Motor neuron (in vitro differentiated cells): ENCODE measurements around the gene LPCAT2. TPM values are rescaled to one million over a fixed set of nuclear protein-coding genes. Genes with fewer than 3 reads are reported as not detected.

Experiments
- ATAC-seq, 8 experiments: fragments of 200-7000 bp; cut with Tn5 transposase; replicated peaks in 6 of 8; 2 replicates each; pipeline ENCODE4 v1.8.0; 2021; ENCODE audit warnings: mild to moderate bottlenecking in 8 of 8, moderate library complexity in 8 of 8
- H3K27ac ChIP-seq, 2 donors: fragments of 250-450 bp; sonication (Bioruptor Pico); 2 replicates each; pipeline ENCODE4 v1.9.0; 2021; ENCODE audit warnings: antibody characterized with exemption in 2 of 2, mild to moderate bottlenecking in 2 of 2, moderate library complexity in 1 of 2
- H3K4me1 ChIP-seq, 2 donors: fragments of 250-450 bp; sonication (Bioruptor Pico); replicated peaks in 1 of 2; 2 replicates each; pipeline ENCODE4 v1.6.1; 2021; ENCODE audit warnings: antibody characterized with exemption in 2 of 2, mild to moderate bottlenecking in 2 of 2, moderate library complexity in 1 of 2
- H3K4me3 ChIP-seq, 5 donors: fragments of 250-450 bp; sonication (Bioruptor Pico); 2 replicates each; pipeline ENCODE4 v1.9.0; 2021; ENCODE audit warnings: antibody characterized with exemption in 5 of 5, mild to moderate bottlenecking in 5 of 5, moderate library complexity in 4 of 5
- WGBS, 10 experiments: fragments of 450-650 bp; shearing (Covaris generic); methylation state at CpG; one replicate each; pipeline ENCODE4 v1.0.0; 2022; 5-methylcytosine and 5-hydroxymethylcytosine counted together
- in situ Hi-C, 9 experiments: fragments of 400-800 bp; cut with MboI; loops; one replicate each; pipeline ENCODE4 v1.15.0; 2021; ENCODE audit warnings: low sequenced_read_pairs in 9 of 9, low pct_unique_long_range_greater_than_20kb in 2 of 9; ENCODE audit not compliant: unreplicated experiment in 9 of 9
- total RNA-seq, 8 experiments: library from RNA; unstranded; fragments of 300-600 nt; gene quantifications; 2 replicates each; pipeline versions ENCODE4 v1.2.3 to v1.2.4, GENCODE V29; 2022

LPCAT2 gene
- total RNA-seq, 8 experiments from 2014 or later, result 0.92 to 16.1 (median 2.7) TPM

- peaks cover 0 to 31% of the 10 kb centered on the region in 2 donors for H3K4me1 ChIP-seq
- H3K27ac ChIP-seq, result no peak overlapping the region
- no peak for ATAC-seq
- H3K4me3 ChIP-seq, result no peak overlapping the region
- 33 to 93% (median 62%) methylated on average over 1 to 3 of the region's 3 CpGs; no CpG with 5 or more reads in 4 of the 10 experiments for WGBS, 10 experiments
- in situ Hi-C loops, result no loop called here
These were observed 9.6 kb upstream of the LPCAT2 start for GRCh38 chr16:55499281-55499680.

GRCh38 chr16:55499951-55500529 lies 8.8 kb upstream of the LPCAT2 start:
- in situ Hi-C loops, result no loop called here
- Histone ChIP-seq H3K27ac (peak overlapping the region in 1 of 2 donors; percentile 48), H3K4me1 (peaks cover 0 to 28% of the 10 kb centered on the region in 2 donors), H3K4me3 (no peak overlapping the region)
- peak; percentile 9 to 79 (median 62) for ATAC-seq
- WGBS, 10 experiments, result 7 to 83% (median 51%) methylated on average over 1 to 7 of the region's 10 CpGs; no CpG with 5 or more reads in 4 of the 10 experiments

DNA sequence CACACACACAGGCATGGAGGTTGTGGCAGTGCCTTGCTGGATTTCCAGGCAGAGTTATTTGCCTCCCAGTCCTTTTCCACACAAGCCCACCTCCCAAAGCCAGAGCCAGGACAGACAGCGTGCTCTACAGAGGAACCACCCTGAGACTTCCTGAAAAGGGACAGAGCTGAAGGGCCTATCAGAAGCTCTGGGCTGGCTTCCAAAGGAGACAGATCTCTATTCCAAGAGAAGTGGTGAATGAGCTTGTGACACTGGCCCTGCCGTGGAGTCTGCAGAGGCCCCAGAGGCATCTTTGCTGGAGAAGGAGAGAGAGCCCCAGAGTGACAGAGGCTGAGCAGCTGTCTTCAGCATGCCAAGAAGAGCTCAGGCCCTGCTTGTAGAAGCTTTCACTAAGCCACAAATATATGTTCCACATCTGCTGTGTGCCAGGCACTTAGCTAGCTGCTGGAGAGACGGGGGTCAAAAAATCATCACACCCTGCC lies 8.3 kb upstream of the LPCAT2 start:
- peaks cover 0 to 25% of the 10 kb centered on the region in 2 donors for H3K4me1 ChIP-seq
- H3K4me3 ChIP-seq, result no peak overlapping the region
- WGBS, 10 experiments, result 17 to 100% (median 21%) methylated on average over 1 to 2 of the region's 3 CpGs; no CpG with 5 or more reads in 5 of the 10 experiments
- peak in 7 of 8 experiments; percentile 9 to 61 (median 52) for ATAC-seq
- peak overlapping the region in 1 of 2 donors; percentile 48 for H3K27ac ChIP-seq
- in situ Hi-C loops, result no loop called here

- WGBS, 10 experiments, result 67 to 100% (median 93%) methylated on average over 1 to 7 of the region's 9 CpGs; no CpG with 5 or more reads in 2 of the 10 experiments
- Histone ChIP-seq H3K27ac (no peak overlapping the region), H3K4me1 (peaks cover 0 to 25% of the 10 kb centered on the region in 2 donors), H3K4me3 (no peak overlapping the region)
- in situ Hi-C loops, result no loop called here
- no peak for ATAC-seq
These were observed 7.1 kb upstream of the LPCAT2 start for GRCh38 chr16:55501549-55502322.

GRCh38 chr16:55502801-55503366 lies 6.0 kb upstream of the LPCAT2 start:
- in situ Hi-C loops, result no loop called here
- Histone ChIP-seq H3K4me1 (peaks cover 0 to 25% of the 10 kb centered on the region in 2 donors), H3K4me3 (no peak overlapping the region), H3K27ac (no peak overlapping the region)
- 0 to 70% (median 33%) methylated on average over 1 to 3 of the region's 13 CpGs; no CpG with 5 or more reads in 5 of the 10 experiments for WGBS, 10 experiments
- ATAC-seq, result peak in 7 of 8 experiments; percentile 12 to 75 (median 55)

DNA sequence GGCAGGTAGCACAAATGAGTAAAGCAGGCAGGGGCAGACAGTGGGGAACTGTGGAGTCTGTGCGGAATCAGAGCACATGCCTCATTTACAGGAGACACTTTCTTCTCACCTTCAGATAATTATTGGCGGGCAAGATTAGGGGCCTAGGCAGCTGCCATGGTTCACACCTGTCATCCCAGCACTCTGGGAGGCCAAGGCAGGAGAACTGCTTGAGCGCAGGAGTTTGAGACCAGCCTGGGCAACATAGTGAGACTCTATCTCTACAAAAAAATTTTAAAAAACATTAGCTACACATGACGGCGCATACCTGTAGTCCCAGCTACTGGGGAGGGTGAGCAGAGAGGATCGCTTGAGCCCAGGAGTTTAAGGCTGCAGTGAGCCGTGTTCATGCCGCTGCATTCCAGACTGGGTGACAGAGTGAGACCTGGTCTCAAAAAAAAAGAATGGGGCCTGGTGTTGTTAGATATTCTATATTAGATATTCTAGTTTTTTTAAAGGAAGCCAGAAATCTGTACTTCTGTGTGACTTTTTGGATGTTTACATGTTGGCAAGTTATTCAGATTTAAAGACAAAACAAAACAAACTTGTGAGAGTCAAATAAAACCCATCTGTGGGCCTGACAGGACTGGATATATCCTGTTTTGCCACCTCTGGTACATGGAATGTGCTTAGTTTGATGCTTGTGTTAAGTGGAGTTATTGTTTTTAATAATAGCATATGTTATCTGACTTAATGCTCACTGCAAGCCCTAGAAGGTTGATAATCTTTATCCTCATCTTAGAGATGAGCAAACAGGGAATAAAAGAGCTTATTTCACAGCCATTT lies 4.9 kb upstream of the LPCAT2 start:
- H3K4me3 ChIP-seq, result no peak overlapping the region
- no peak for ATAC-seq
- no peak overlapping the region for H3K27ac ChIP-seq
- H3K4me1 ChIP-seq, result peaks cover 0 to 25% of the 10 kb centered on the region in 2 donors
- in situ Hi-C loops, result no loop called here
- WGBS, 10 experiments, result 95 to 100% (median 99%) methylated on average over 1 to 8 of the region's 8 CpGs; no CpG with 5 or more reads in 2 of the 10 experiments

DNA sequence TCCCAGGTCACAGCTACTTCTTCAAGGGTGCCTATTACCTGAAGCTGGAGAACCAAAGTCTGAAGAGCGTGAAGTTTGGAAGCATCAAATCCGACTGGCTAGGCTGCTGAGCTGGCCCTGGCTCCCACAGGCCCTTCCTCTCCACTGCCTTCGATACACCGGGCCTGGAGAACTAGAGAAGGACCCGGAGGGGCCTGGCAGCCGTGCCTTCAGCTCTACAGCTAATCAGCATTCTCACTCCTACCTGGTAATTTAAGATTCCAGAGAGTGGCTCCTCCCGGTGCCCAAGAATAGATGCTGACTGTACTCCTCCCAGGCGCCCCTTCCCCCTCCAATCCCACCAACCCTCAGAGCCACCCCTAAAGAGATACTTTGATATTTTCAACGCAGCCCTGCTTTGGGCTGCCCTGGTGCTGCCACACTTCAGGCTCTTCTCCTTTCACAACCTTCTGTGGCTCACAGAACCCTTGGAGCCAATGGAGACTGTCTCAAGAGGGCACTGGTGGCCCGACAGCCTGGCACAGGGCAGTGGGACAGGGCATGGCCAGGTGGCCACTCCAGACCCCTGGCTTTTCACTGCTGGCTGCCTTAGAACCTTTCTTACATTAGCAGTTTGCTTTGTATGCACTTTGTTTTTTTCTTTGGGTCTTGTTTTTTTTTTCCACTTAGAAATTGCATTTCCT lies 3.4 kb upstream of the LPCAT2 start:
- H3K4me3 ChIP-seq, result no peak overlapping the region
- no peak overlapping the region for H3K27ac ChIP-seq
- ATAC-seq, result no peak
- in situ Hi-C loops, result no loop called here
- 80 to 100% (median 92%) methylated on average over 1 to 5 of the region's 10 CpGs; no CpG with 5 or more reads in 3 of the 10 experiments for WGBS, 10 experiments
- peaks cover 0 to 20% of the 10 kb centered on the region in 2 donors for H3K4me1 ChIP-seq

DNA sequence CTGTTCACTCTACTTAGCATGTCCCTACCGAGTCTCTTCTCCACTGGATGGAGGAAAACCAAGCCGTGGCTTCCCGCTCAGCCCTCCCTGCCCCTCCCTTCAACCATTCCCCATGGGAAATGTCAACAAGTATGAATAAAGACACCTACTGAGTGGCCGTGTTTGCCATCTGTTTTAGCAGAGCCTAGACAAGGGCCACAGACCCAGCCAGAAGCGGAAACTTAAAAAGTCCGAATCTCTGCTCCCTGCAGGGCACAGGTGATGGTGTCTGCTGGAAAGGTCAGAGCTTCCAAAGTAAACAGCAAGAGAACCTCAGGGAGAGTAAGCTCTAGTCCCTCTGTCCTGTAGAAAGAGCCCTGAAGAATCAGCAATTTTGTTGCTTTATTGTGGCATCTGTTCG lies 2.8 kb upstream of the LPCAT2 start:
- no peak for ATAC-seq
- peaks cover 0 to 16% of the 10 kb centered on the region in 2 donors for H3K4me1 ChIP-seq
- WGBS, 10 experiments, result 60 to 100% (median 80%) methylated on average over 1 to 6 of the region's 7 CpGs; no CpG with 5 or more reads in 1 of the 10 experiments
- in situ Hi-C loops, result no loop called here
- H3K27ac ChIP-seq, result no peak overlapping the region
- H3K4me3 ChIP-seq, result no peak overlapping the region

- in situ Hi-C loops, result no loop called here
- H3K4me3 ChIP-seq, result no peak overlapping the region
- no peak for ATAC-seq
- peaks cover 0 to 16% of the 10 kb centered on the region in 2 donors for H3K4me1 ChIP-seq
- 0 to 100% (median 82%) methylated on average over 1 to 3 of the region's 4 CpGs; no CpG with 5 or more reads in 6 of the 10 experiments for WGBS, 10 experiments
- no peak overlapping the region for H3K27ac ChIP-seq
These were observed 2.2 kb upstream of the LPCAT2 start for GRCh38 chr16:55506708-55507107.

DNA sequence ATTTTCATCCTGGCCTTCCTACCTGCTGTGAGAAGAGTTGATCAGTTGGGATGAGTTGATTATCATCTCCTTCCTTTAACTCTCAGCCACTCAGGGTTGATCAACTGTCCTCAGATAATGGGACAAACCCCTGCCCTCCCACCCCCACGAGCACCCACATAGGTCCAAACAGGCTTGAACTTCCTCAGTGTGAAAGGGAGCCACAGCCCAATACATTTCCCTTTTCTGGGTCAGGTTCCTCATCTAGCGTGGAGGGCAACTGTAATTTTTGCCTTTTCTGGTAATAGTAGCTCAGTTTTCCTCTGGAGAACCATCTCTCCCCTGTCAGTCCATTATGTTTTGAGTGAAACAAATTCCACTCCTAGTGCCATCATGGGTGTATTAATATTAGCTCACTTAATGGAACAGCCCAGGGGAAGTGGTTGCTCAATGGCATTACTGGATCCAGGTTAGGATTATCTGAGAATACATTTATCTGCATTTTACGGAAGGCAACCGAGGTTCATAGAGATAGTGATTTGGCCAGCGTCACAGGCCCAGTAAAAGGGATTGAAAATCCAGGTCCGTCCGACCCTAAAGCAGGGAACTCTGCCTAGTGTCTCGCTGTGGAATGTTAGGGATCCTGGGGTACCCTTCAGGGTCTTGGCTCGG lies 476 bp upstream of the LPCAT2 start:
- Histone ChIP-seq H3K27ac (no peak overlapping the region), H3K4me3 (peak overlapping the region in 3 of 5 donors; percentile 52 to 75 (median 59)), H3K4me1 (peaks cover 0 to 7% of the 10 kb centered on the region in 2 donors)
- WGBS, 10 experiments, result 66 to 100% (median 92%) methylated on average over 1 to 6 of the region's 9 CpGs; no CpG with 5 or more reads in 4 of the 10 experiments
- in situ Hi-C loops, result no loop called here
- ATAC-seq, result no peak

DNA sequence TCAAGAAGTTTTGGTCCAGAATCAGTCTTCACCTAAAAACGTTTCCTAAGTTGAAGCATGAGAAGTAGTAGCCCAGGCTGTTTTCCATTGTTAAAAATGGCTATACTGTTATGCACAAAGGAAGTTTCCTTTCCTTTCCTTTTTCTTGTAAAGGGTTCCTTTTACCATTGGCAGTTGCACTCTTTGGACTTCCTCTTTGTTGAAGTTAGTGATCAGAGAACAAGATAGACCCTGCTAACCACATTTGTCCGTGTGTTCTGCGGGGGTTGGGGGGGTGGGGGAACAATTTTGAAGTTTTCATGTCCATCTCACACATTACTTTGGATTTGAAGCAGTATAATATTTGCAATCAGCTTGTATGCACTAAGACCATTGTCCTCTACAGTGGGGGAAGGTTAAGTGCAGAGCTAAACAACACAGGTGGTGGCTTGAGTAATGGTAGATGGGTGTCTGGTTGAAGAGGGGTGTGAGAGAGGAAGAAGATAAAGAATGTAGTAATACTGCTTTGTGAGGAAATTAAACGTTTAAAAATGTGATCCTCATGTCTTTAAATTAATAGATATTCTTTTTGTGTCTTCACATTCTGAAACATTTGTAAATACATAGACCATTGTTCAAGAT lies 1.4 kb downstream of the LPCAT2 start:
- H3K27ac ChIP-seq, result no peak overlapping the region
- peaks cover 0 to 7% of the 10 kb centered on the region in 2 donors for H3K4me1 ChIP-seq
- WGBS, 10 experiments, result 39 to 80% (median 66%) methylated on average over 1 to 4 of the region's 4 CpGs; no CpG with 5 or more reads in 1 of the 10 experiments
- in situ Hi-C loops, result no loop called here
- ATAC-seq, result no peak
- peak overlapping the region in 1 of 5 donors; percentile 59 for H3K4me3 ChIP-seq
